Calu3 (cell line): ENCODE measurements around the gene SEMA5A. TPM values are rescaled to one million over a fixed set of nuclear protein-coding genes. Genes with fewer than 3 reads are reported as not detected.

ENCODE experiments used
- BruUV-seq: library from RNA; stranded (reverse); fragments of 400-500 nt; replicated peaks from 2 replicates; lab custom pipeline; 2021; lab: Mats Ljungman, UMichigan
- CTCF ChIA-PET: fragments of 300-600 bp; sonication (Branson Sonifier 250); formaldehyde crosslinking; loops from one replicate; lab custom pipeline; 2022; ENCODE audit warnings: antibody characterized with exemption; lab: Charles Lee
- DNase-seq: peaks from one replicate; pipeline ENCODE4 v3.0.0; 2022
- H3K27ac Mint-ChIP-seq: one replicate; pipeline ENCODE4 v1.8.0; 2022; ENCODE audit warnings: mixed read lengths; ENCODE audit not compliant: unreplicated experiment
- H3K27me3 Mint-ChIP-seq: one replicate; pipeline ENCODE4 v1.8.0; 2022; ENCODE audit warnings: mixed read lengths; ENCODE audit not compliant: unreplicated experiment
- H3K36me3 Mint-ChIP-seq: one replicate; pipeline ENCODE4 v1.8.0; 2022; ENCODE audit warnings: mild to moderate bottlenecking, moderate library complexity, mixed read lengths; ENCODE audit not compliant: insufficient read depth, unreplicated experiment
- H3K4me1 Mint-ChIP-seq: one replicate; pipeline ENCODE4 v1.8.0; 2022; ENCODE audit warnings: mild to moderate bottlenecking, low read depth, mixed read lengths; ENCODE audit not compliant: unreplicated experiment
- H3K4me3 Mint-ChIP-seq: one replicate; pipeline ENCODE4 v1.8.0; 2022; ENCODE audit warnings: mild to moderate bottlenecking, low read depth, moderate library complexity, mixed read lengths; ENCODE audit not compliant: unreplicated experiment
- H3K9me3 Mint-ChIP-seq: one replicate; pipeline ENCODE4 v1.8.0; 2022; ENCODE audit warnings: low read depth, mixed read lengths; ENCODE audit not compliant: unreplicated experiment
- intact Hi-C: fragments of 100-400 bp; cut with micrococcal nuclease; formaldehyde crosslinking; loops from one replicate; pipeline ENCODE4 v1.10.0; 2022; ENCODE audit not compliant: unreplicated experiment
- total RNA-seq: library from RNA; stranded (reverse); gene quantifications from 2 replicates; pipeline ENCODE4 v1.2.3, GENCODE V29; 2022
- TF ChIP-seq, protein P1 (sequence below): fragments of 200-600 bp; IDR thresholded peaks from one replicate; pipeline ENCODE4 v1.8.0; 2022; ENCODE audit warnings: antibody characterized with exemption; ENCODE audit not compliant: unreplicated experiment

The SEMA5A gene
- total RNA-seq, 1 experiment from 2014 or later: 0.52 TPM

DNA sequence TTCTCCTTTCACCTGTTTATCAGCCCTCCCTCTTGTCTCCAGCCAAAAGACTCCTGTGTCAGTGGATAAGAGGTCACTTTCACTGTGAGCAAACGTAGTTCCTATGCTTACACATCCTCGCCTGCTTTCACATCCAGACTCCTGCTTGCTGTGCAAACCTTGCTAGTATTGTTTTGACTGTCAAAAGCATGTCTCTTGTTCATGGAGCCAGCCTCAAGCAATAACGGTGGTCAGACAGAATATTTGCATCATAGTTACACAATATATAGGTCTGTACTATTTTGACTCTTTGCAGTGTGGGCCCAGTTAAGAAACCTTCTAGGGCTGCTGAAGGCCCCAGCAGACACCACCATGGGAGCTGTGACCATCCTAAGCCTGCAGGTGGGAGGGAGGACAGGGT lies 420.0 kb downstream of the SEMA5A start:
- CTCF ChIA-PET: no interaction called here
- Mint-ChIP-seq H3K36me3 (no peaks in the 10 kb centered on the region), H3K4me3 (no peak overlapping the region)

DNA sequence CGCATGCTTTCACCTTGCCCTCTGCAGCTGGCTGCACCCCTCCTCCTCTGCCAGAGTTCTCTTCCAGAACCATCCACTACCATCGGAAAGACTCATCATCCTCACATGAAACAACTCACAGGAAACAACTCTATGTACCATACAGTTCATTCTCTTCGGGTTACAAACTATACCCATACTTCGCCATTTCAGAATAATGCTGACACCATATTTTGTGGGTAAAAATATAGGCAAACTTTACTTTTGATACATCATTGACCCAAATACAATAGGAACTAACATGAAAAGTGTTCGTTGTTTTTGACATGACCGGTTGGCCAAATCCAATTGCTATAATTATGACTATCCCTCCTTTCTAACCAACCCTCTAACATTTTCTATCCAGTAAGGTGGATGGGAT lies 421.0 kb downstream of the SEMA5A start:
- Mint-ChIP-seq H3K27me3 (no peaks in the 10 kb centered on the region), H3K27ac (no peak overlapping the region), H3K36me3 (no peaks in the 10 kb centered on the region), H3K4me1 (no peaks in the 10 kb centered on the region), H3K4me3 (no peak overlapping the region), H3K9me3 (peaks cover 21% of the 10 kb centered on the region)
- intact Hi-C loops: no loop called here
- BruUV-seq: no TSS peak
- DNase-seq: no peak
- TF ChIP-seq, protein P1, sequence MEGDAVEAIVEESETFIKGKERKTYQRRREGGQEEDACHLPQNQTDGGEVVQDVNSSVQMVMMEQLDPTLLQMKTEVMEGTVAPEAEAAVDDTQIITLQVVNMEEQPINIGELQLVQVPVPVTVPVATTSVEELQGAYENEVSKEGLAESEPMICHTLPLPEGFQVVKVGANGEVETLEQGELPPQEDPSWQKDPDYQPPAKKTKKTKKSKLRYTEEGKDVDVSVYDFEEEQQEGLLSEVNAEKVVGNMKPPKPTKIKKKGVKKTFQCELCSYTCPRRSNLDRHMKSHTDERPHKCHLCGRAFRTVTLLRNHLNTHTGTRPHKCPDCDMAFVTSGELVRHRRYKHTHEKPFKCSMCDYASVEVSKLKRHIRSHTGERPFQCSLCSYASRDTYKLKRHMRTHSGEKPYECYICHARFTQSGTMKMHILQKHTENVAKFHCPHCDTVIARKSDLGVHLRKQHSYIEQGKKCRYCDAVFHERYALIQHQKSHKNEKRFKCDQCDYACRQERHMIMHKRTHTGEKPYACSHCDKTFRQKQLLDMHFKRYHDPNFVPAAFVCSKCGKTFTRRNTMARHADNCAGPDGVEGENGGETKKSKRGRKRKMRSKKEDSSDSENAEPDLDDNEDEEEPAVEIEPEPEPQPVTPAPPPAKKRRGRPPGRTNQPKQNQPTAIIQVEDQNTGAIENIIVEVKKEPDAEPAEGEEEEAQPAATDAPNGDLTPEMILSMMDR: no peak
- CTCF ChIA-PET: no interaction called here

More for the DNA sequence above, 420.0 kb downstream of the SEMA5A start:
- H3K4me1 Mint-ChIP-seq: no peaks in the 10 kb centered on the region
- no TSS peak for BruUV-seq
- TF ChIP-seq, protein P1: no peak
- H3K9me3 Mint-ChIP-seq: peaks cover 21% of the 10 kb centered on the region
- H3K27ac Mint-ChIP-seq: no peak overlapping the region
- DNase-seq: no peak
- intact Hi-C loops: no loop called here
- no peaks in the 10 kb centered on the region for H3K27me3 Mint-ChIP-seq

DNA sequence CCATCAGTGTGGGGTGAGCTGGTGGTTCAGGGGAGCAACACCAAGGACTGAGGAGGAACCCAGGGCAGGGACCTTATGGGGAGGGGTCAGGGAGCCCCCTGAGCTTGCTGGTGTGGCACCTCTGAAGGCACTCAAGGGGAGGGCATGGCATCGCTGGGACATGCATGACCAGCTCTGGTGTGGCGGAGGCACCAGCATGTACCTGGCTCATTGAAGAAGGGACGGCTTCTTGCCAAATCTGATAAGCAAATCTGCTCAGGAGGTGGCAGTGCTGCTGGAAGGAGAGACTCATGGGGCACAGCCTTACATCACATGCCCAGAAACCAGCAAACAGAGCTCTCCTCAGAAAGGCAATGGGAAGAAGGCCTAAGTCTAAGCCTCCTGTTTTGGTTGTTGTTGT lies 421.8 kb downstream of the SEMA5A start:
- BruUV-seq: no TSS peak
- H3K27ac Mint-ChIP-seq: no peak overlapping the region
- intact Hi-C loops: no loop called here
- no peak overlapping the region for H3K4me3 Mint-ChIP-seq
- H3K4me1 Mint-ChIP-seq: no peaks in the 10 kb centered on the region
- CTCF ChIA-PET: no interaction called here
- no peak for DNase-seq
- TF ChIP-seq, protein P1: no peak
- peaks cover 21% of the 10 kb centered on the region for H3K9me3 Mint-ChIP-seq
- no peaks in the 10 kb centered on the region for H3K36me3 Mint-ChIP-seq
- H3K27me3 Mint-ChIP-seq: no peaks in the 10 kb centered on the region

DNA sequence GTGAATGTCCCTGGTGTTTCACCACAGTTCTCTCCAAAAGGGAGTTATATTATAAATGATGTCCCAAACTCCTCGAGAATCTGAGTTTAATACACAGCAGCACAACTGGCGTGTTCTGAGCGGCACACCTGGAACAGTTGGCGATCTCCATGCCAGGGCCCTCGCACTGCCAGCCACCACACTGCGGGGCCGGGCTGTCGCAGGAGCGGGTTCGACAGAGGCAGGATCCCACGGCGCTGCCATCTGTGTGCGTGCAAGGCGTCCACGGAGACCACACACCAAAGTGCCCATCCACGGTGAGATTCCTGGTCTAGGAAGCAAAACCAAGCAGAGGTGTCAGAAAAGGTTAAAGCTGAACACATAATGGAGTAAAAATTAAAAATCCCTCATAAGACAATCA lies 423.3 kb downstream of the SEMA5A start:
- Mint-ChIP-seq H3K4me1 (no peaks in the 10 kb centered on the region), H3K4me3 (no peak overlapping the region), H3K9me3 (peaks cover 15% of the 10 kb centered on the region), H3K36me3 (no peaks in the 10 kb centered on the region), H3K27me3 (no peaks in the 10 kb centered on the region), H3K27ac (no peak overlapping the region)
- TF ChIP-seq, protein P1: no peak
- DNase-seq: no peak
- CTCF ChIA-PET: no interaction called here
- intact Hi-C loops: no loop called here
- no TSS peak for BruUV-seq
